NCI-H146 treated with DMSO at 0.1 percent for 48 hours (cell line): ENCODE measurements around the gene ARHGAP27.
"Not testable (repeated sequence)": the region's sequence is repeated elsewhere in the genome, so short reads cannot be mapped to it uniquely, and the experiment has no call there.

Experiments used
- DNase-seq: peaks from one replicate; lab custom pipeline; 2025; ENCODE audit not compliant: unreplicated experiment; lab: John Stamatoyannopoulos, UW

The ARHGAP27 gene

GRCh38 chr17:45366691-45367090, 66.0 kb downstream of the ARHGAP27 start:
- DNase-seq = no peak

GRCh38 chr17:45366049-45366448, 66.6 kb downstream of the ARHGAP27 start:
- no peak for DNase-seq

- DNase-seq = no peak
Observed at GRCh38 chr17:45364531-45365390, 67.9 kb downstream of the ARHGAP27 start.

- no peak for DNase-seq
Observed at GRCh38 chr17:45363498-45363897, 69.2 kb downstream of the ARHGAP27 start.

- no peak for DNase-seq
Observed at GRCh38 chr17:45361976-45362375, 70.7 kb downstream of the ARHGAP27 start.

- DNase-seq = no peak
Observed at GRCh38 chr17:45361451-45361850, 71.2 kb downstream of the ARHGAP27 start.

- DNase-seq = no peak
Observed at GRCh38 chr17:45357364-45357997, 75.2 kb downstream of the ARHGAP27 start.

GRCh38 chr17:45355087-45355486, 77.6 kb downstream of the ARHGAP27 start:
- DNase-seq = no peak

- no peak for DNase-seq
Observed at GRCh38 chr17:45353043-45353442, 79.6 kb downstream of the ARHGAP27 start.

GRCh38 chr17:45351831-45352230, 80.8 kb downstream of the ARHGAP27 start:
- no peak for DNase-seq

GRCh38 chr17:45347444-45347843, 85.2 kb downstream of the ARHGAP27 start:
- DNase-seq = no peak

- DNase-seq = no peak
Observed at GRCh38 chr17:45346216-45347015, 86.3 kb downstream of the ARHGAP27 start.

GRCh38 chr17:45345554-45346215, 87.0 kb downstream of the ARHGAP27 start:
- DNase-seq = peak; percentile 51

GRCh38 chr17:45345246-45345553, 87.5 kb downstream of the ARHGAP27 start:
- no peak for DNase-seq

- DNase-seq = not testable (repeated sequence)
Observed at GRCh38 chr17:45343967-45344664, 88.6 kb downstream of the ARHGAP27 start.
